ENCODE results near the gene HSD11B2. TPM values are rescaled to one million over a fixed set of nuclear protein-coding genes. Genes with fewer than 3 reads are reported as not detected.

Gene HSD11B2
- total RNA-seq, 1 donor from 2014 or later: 0.81 TPM

DNA sequence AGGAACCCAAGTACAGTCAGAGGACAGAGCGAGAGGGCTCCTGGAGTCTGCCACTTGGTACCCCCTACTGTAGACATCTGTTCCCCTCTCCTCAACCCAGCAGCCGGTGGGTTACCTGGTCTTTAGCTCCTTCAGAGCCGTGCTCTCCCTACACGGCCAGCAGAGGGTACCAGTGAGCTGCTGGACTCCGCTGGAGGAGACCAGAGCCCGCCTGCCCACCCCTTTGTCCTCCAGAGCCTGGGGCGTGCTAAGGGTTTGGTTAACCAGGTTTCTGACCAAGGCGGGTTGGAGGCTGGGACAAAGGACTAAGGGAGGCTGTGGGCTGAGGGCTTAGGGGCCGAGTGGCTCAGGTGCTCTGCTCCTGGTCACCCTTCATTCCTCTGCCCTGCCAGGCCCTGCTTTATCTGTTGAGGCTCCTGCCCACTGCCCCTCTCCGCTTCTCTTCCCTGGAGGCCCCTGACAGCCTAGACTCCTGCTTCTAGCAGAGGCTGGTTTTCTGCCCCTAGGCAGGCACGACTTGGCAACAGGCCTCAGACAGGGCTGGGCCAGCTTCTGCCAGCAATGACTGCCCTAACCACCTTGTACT, 2.7 kb upstream of the HSD11B2 start:
- ATAC-seq (peak; percentile 76), DNase-seq (ENCODE audit: missing footprints) (peak; percentile 84)
- intact Hi-C loops (cut with DNase I): loop anchor here (2.0 kb wide), 2 partner anchors 39 to 87 kb away; no protein-coding TSS in a partner anchor

GRCh38 chr16:67429053-67429798, 1.7 kb upstream of the HSD11B2 start:
- intact Hi-C loops (cut with DNase I): loop anchor here (2.0 kb wide), 2 partner anchors 38 to 86 kb away; no protein-coding TSS in a partner anchor
- ATAC-seq (no peak), DNase-seq (ENCODE audit: missing footprints) (no peak)

DNA sequence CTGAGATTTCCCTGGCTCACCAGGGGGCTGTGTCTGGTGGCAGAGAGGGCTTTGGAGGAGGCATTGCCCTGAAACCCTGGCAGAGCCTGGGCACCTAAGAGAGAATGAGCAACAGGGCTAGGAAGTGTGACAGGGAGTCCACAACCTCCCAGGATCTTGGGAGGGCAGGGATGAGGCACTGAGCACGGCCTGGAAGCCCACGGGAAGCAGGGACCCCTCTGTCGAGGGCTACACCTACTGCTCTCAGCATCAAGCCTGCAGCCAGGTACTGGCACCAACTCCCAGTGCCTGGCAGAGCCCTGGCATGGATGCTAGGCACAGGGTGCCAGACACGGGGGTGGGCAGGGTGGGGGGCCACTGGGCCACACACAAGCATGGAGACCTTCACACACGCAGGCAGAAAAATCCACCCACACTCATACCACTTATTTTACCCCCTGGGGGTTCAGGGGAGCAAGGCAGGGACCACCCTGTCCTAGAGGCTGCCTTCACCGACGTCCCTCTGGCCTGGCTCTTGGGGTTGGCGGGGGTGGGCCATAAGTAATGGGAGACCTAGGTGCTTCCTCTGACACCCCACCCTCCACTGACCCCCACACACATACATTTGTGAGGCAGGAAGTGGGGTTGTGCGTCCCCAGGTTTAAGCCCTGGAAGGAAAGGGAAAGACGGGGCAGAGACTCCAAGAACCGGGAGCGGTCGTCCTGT, 970 bp upstream of the HSD11B2 start:
- intact Hi-C loops (cut with DNase I): loop anchor here (2.0 kb wide), 2 partner anchors 37 to 85 kb away; no protein-coding TSS in a partner anchor
- ATAC-seq (no peak), DNase-seq (ENCODE audit: missing footprints) (no peak)

- intact Hi-C loops (cut with DNase I): no loop called here
- DNase-seq (ENCODE audit: missing footprints): no peak
- peak; percentile 23 for ATAC-seq
These were observed 381 bp upstream of the HSD11B2 start for GRCh38 chr16:67430504-67430976.

DNA sequence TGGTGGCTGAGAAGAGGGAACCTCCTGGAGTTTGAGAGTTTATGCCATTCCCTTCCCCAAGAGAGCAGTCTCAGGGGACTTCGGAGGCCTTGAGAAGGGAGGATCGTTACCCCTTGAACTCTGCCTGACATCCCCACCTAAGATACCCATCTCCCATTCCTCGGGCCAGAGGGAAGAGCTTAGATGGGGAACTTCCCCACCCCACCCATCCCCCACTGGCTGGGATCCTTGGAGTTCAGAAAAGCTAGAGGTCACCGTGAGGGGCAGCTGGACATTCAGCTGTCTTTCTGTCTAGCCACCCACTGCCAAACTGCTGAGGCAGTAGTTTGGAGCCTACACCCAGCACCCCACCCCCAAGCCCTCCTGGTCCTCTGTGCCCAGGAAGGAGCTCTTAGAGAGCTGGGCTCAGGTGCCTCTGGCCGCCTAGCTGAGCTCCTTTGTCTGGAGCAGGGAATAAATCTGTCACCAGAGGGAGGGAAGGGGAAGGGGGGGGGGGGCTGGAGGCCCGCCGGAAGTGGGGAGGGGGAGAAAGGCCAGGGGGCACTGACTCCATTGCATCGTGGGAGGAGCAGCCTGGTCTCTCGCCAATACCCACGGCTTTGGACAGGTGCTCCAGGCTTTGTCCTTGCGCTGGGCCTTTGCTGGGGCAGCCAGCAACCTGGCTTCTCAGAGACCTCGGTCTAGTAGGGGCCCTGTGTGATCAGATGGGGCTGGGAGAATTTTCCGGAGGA, 1.0 kb downstream of the HSD11B2 start:
- intact Hi-C loops (cut with DNase I): no loop called here
- DNase-seq (ENCODE audit: missing footprints) (no peak), ATAC-seq (no peak)

DNA sequence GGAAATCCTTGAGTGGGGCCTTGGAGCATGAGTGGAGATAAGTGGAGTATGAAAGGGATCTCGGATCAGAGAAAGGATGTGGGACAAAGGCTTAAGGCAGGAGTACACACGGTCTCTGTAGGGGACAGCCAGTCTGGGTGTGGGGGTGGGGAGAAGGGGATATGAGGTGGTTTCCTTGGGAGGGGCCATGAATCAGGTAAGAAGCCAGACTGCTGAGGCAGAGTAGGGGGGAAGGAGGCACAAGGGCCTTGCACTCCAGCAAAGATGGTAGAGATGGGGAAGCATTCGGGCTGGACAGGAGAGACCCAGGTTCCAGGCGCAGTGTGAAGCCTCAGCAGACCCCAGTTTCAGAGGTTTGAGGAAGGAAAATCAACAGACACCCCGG, 1.6 kb downstream of the HSD11B2 start:
- intact Hi-C loops (cut with DNase I): no loop called here
- no peak for ATAC-seq
- DNase-seq (ENCODE audit: missing footprints): no peak

- intact Hi-C loops (cut with DNase I): no loop called here
- ATAC-seq: no peak
- no peak for DNase-seq (ENCODE audit: missing footprints)
These were observed 2.3 kb downstream of the HSD11B2 start for GRCh38 chr16:67433131-67433719.

GRCh38 chr16:67435758-67436164, 4.8 kb downstream of the HSD11B2 start:
- no peak for ATAC-seq
- intact Hi-C loops (cut with DNase I): no loop called here
- no peak for DNase-seq (ENCODE audit: missing footprints)

GRCh38 chr16:67436640-67437193, 5.8 kb downstream of the HSD11B2 start:
- no peak for ATAC-seq
- intact Hi-C loops (cut with DNase I): no loop called here

DNA sequence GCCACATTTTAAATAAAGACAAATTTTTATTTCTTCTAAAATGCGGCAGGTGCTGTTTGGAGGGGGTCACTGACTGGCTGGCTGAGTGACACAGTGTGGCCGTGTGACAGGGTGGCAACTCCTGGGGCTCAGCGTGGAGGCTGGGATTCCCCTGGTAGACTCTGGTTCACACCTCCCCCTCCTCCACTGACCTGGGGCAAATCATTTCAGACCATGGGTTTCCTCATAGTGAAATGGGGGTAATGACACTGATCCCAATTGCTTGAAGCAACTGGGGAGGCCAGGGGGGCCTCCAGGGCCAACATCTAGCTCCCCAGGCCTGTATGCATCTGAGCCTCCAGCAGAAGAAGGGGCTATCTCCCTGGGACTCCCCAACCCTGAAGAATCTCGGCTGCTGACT, 6.6 kb downstream of the HSD11B2 start:
- intact Hi-C loops (cut with DNase I): no loop called here
- ATAC-seq: no peak
- DNase-seq (ENCODE audit: missing footprints): no peak

More at GRCh38 chr16:67436640-67437193, 5.8 kb downstream of the HSD11B2 start:
- DNase-seq (ENCODE audit: missing footprints): no peak

DNA sequence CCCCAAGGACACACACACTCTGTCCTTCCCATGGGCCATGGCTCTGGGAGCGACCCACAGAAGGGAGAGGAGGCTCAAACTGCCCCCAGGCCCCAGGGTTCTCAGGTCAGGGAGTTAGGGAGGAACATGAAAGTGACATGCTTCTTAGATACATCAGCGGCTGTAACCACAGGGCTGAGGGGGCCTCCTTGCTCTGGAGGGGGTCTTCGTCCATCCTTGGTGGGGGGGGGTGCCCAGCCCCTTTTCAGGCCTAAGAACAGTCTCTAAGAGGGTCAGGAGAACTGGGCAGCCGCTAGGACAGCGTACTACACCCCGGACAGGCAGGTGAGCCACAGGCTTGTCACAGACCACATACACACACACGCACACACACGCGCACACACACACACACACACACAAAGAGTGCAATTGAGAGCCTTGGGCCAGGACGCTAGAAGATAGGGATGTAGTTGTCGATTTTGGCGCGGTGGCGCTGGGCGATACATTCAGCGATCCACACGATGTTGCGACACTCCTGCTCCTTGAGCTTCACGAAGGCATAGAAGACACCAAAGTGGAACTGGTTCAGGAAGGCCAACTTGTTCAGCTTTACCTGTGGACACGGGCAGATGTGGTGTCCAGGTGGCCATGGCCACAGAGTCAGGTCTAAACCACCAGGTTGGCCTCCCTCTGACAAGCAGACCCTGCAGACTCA, 7.3 kb downstream of the HSD11B2 start:
- intact Hi-C loops (cut with DNase I): no loop called here

GRCh38 chr16:67438824-67439393, 8.0 kb downstream of the HSD11B2 start:
- no peak for ATAC-seq
- intact Hi-C loops (cut with DNase I): no loop called here
- no peak for DNase-seq (ENCODE audit: missing footprints)

More for the DNA sequence above, 7.3 kb downstream of the HSD11B2 start:
- ATAC-seq (no peak), DNase-seq (ENCODE audit: missing footprints) (no peak)

GRCh38 chr16:67441271-67441753, 10.4 kb downstream of the HSD11B2 start:
- intact Hi-C loops (cut with DNase I): no loop called here
- no peak for DNase-seq (ENCODE audit: missing footprints)
- no peak for ATAC-seq

DNA sequence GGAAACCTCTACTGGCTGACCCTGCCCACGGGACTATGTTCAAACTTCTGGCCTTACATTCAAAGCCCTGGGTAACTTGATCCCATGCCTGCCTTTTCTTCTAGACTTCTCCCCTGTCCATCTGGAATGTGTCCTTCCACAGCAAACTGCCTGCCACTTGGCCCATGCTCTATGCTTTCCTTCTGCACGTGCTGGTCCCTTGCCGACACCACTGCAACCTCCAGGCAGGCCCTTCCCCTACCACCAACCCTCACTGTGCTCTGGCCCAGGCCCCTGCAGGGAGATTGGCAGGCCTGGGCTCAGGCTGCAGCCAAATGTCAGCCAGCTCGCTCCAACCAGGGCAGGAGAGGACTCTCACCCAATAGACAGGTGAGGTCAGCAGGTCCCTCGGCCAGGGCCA, 11.0 kb downstream of the HSD11B2 start:
- peak; percentile 48 for ATAC-seq
- intact Hi-C loops (cut with DNase I): no loop called here

DNA sequence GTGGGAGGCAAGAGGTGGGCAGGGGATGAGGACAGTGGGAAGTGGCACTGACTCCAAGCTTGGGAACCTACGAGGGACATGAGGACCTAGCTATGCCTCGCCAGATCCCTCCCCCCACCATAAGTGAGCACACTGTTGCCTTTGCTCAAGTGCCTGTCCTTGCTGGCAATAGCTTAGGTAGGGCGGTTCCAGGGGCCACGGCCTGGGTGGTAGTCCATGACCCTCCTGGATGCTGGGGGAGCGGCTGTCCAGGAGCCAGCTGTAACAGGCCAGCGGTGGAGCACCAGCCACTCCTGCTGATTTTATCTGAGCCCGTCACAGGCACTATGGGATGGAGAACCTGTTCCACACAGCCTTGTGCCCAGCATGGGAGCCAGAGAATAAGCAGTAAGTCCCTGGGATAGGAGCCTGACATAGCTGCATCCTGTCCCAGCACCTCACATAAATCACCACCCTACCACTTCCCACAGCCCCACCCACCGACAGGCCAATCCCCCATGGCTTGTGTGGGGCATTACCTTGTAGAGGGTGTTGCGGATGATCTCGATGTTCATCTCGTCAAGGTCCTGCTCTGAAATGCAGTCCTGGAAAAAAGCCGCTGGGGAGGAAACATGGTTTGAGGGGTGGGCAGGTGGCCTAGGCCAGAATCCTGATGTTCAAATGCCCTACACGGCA, 11.8 kb downstream of the HSD11B2 start:
- DNase-seq (ENCODE audit: missing footprints) (no peak), ATAC-seq (no peak)
- intact Hi-C loops (cut with DNase I): no loop called here

More for the DNA sequence above, 11.0 kb downstream of the HSD11B2 start:
- DNase-seq (ENCODE audit: missing footprints): no peak

- ATAC-seq: peak; percentile 68
- intact Hi-C loops (cut with DNase I): no loop called here
- DNase-seq (ENCODE audit: missing footprints): no peak
These were observed 12.3 kb downstream of the HSD11B2 start for GRCh38 chr16:67443265-67443664.
